GM18873 (cell line): ENCODE data around the gene NCAPG2.
A peak's percentile ranks its signal among the peaks of the same experiment; 100 is the strongest.

Experiments
- ATAC-seq: cut with Tn5 transposase; IDR thresholded peaks from one replicate; pipeline ENCODE4 v1.9.1; 2021; ENCODE audit warnings: mild to moderate bottlenecking, moderate library complexity, moderate number of reproducible peaks; ENCODE audit not compliant: unreplicated experiment, low FRiP score

NCAPG2 gene

GRCh38 chr7:158603773-158604755, 100.5 kb downstream of the NCAPG2 start:
- peak; percentile 5 for ATAC-seq

- ATAC-seq: peak; percentile 69
Observed at GRCh38 chr7:158602905-158603772, 101.5 kb downstream of the NCAPG2 start.

- ATAC-seq: no peak
Observed at GRCh38 chr7:158602041-158602440, 102.6 kb downstream of the NCAPG2 start.

- no peak for ATAC-seq
Observed at GRCh38 chr7:158601090-158601489, 103.5 kb downstream of the NCAPG2 start.

GRCh38 chr7:158596745-158597144, 107.9 kb downstream of the NCAPG2 start:
- no peak for ATAC-seq

- ATAC-seq: no peak
Observed at GRCh38 chr7:158596309-158596708, 108.3 kb downstream of the NCAPG2 start.

GRCh38 chr7:158595068-158595467, 109.5 kb downstream of the NCAPG2 start:
- ATAC-seq: peak; percentile 56

GRCh38 chr7:158592541-158592940, 112.1 kb downstream of the NCAPG2 start:
- ATAC-seq: no peak

GRCh38 chr7:158591944-158592343, 112.7 kb downstream of the NCAPG2 start:
- ATAC-seq: no peak

- ATAC-seq: no peak
Observed at GRCh38 chr7:158590181-158590530, 114.4 kb downstream of the NCAPG2 start.

- no peak for ATAC-seq
Observed at GRCh38 chr7:158589653-158590052, 115.0 kb downstream of the NCAPG2 start.

GRCh38 chr7:158588878-158589442, 115.6 kb downstream of the NCAPG2 start:
- no peak for ATAC-seq

GRCh38 chr7:158588085-158588877, 116.3 kb downstream of the NCAPG2 start:
- no peak for ATAC-seq

- no peak for ATAC-seq
Observed at GRCh38 chr7:158587162-158588084, 117.2 kb downstream of the NCAPG2 start, which contains the start of gene PTPRN2. TSS of gene PTPRN2 (minus strand) at chr7:158587823.

GRCh38 chr7:158586499-158587161, 118.0 kb downstream of the NCAPG2 start:
- no peak for ATAC-seq

GRCh38 chr7:158585721-158586498, 118.7 kb downstream of the NCAPG2 start:
- ATAC-seq: no peak

- ATAC-seq: no peak
Observed at GRCh38 chr7:158584407-158584806, 120.2 kb downstream of the NCAPG2 start.

- ATAC-seq: no peak
Observed at GRCh38 chr7:158583810-158584209, 120.8 kb downstream of the NCAPG2 start.
